Activated CD4-positive, alpha-beta T cell treated with anti-CD3 and anti-CD28 coated beads for 36 hours (primary cell): ENCODE data around the gene TFEB. TPM values are rescaled to one million over a fixed set of nuclear protein-coding genes. Genes with fewer than 3 reads are reported as not detected.

ENCODE experiments used
- ATAC-seq: fragments of 200-7000 bp; cut with Tn5 transposase; one replicate; pipeline ENCODE4 v1.10.0; 2021; ENCODE audit warnings: mild to moderate bottlenecking, moderate library complexity
- CTCF ChIA-PET: fragments of 350-600 bp; sonication (Branson Sonifier 250); formaldehyde crosslinking; loops from one replicate; lab custom pipeline; 2021; ENCODE audit warnings: antibody characterized with exemption; lab: Charles Lee
- POLR2A ChIA-PET: fragments of 350-600 bp; sonication (Branson Sonifier 250); formaldehyde crosslinking; loops from one replicate; lab custom pipeline; 2021; ENCODE audit warnings: antibody characterized with exemption, inconsistent platforms; lab: Charles Lee
- DNase-seq: peaks from one replicate; pipeline ENCODE4 v3.0.0-alpha.2; 2020
- H3K27ac Mint-ChIP-seq: one replicate; pipeline ENCODE4 v1.8.0; 2021; ENCODE audit warnings: mixed read lengths
- H3K27me3 Mint-ChIP-seq: one replicate; pipeline ENCODE4 v1.8.0; 2021; ENCODE audit warnings: mixed read lengths
- H3K36me3 Mint-ChIP-seq: one replicate; pipeline ENCODE4 v1.8.0; 2021; ENCODE audit warnings: low read depth, mixed read lengths
- H3K4me1 Mint-ChIP-seq: one replicate; pipeline ENCODE4 v1.8.0; 2021; ENCODE audit warnings: mixed read lengths
- H3K4me3 Mint-ChIP-seq: one replicate; pipeline ENCODE4 v1.8.0; 2021; ENCODE audit warnings: mild to moderate bottlenecking, moderate library complexity, mixed read lengths
- H3K9me3 Mint-ChIP-seq: one replicate; pipeline ENCODE4 v1.8.0; 2021; ENCODE audit warnings: low read depth, mixed read lengths
- intact Hi-C, 2 experiments: fragments of 100-400 bp; cut with DNase I in 1 of 2; cut with micrococcal nuclease in 1 of 2; formaldehyde crosslinking; loops; one replicate each; pipeline versions ENCODE4 v1.14.2 to v1.15.1; 2022 to 2024; cut with DNase I, micrococcal nuclease
- total RNA-seq, 2 experiments: library from RNA; stranded (reverse); gene quantifications; one replicate each; pipeline ENCODE4 v1.2.3, GENCODE V29; 2021

TFEB gene
- total RNA-seq, 2 experiments from 2014 or later, result 8.5 to 9.2 TPM

DNA sequence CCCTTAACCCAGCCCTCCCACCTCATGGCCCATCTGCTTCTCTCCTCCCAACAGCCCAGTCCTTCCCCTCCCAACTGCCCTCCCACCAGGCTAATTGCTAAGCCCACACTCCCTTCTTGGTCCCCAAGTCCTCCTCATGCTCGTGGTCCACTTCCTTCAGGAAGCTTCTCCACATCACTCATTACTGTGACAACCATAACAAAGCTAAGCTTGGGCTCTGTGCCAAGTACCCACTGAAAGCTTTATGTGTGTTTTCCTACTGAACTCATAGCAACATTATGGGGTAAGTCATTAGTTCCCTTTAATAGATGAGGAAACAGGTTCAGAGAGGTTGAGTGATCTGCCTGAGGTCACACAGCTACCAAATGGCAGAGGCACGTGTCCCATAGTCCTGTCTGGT, 28.1 kb upstream of the TFEB start:
- H3K4me1 Mint-ChIP-seq, result peaks cover 2% of the 10 kb centered on the region
- intact Hi-C loops, result no loop called here
- no peak overlapping the region for H3K27ac Mint-ChIP-seq
- no peaks in the 10 kb centered on the region for H3K27me3 Mint-ChIP-seq
- DNase-seq, result no peak
- H3K9me3 Mint-ChIP-seq, result no peaks in the 10 kb centered on the region
- no peak overlapping the region for H3K4me3 Mint-ChIP-seq
- no peak for ATAC-seq
- ChIA-PET POLR2A (interaction anchor here (0.5 kb wide), 1 partner anchor 476 kb away, joined by 3 read pairs; no protein-coding TSS in a partner anchor), CTCF (no interaction called here)
- no peaks in the 10 kb centered on the region for H3K36me3 Mint-ChIP-seq

DNA sequence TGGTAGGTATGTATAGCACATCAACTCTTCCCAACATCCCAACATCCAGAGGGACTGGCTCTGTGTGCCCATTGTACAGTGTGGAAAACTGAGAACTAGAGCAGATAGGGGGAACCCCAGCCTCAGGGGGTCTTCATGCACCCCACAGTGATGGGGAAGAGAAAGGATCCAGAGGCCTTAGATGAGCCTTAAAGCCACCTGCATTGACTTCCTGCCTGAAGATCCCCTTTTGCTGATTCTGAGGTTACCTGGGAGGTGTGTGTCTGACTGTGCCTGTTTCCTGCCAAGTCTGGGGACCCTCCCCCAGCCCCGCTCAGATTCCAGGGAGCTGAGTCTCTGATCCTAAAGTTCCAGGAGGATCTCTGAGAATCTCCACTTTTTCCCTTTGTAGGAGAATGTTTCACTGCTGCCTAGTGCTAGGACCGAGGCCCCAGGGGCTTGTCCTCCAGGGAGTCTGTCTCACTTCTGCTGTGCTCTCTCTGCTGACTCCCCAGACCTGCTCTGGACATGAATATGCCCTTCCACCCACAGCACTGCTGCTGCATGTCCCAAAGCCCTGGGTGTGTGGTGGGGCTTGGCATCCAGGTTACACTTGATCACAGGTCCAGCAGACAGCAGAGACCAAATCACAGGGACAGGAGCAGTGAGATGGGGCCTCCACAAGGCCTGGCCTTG, 24.6 kb upstream of the TFEB start:
- DNase-seq (no peak), ATAC-seq (no peak)
- Mint-ChIP-seq H3K4me1 (no peaks in the 10 kb centered on the region), H3K27ac (no peak overlapping the region), H3K27me3 (no peaks in the 10 kb centered on the region), H3K4me3 (no peak overlapping the region), H3K36me3 (no peaks in the 10 kb centered on the region), H3K9me3 (no peaks in the 10 kb centered on the region)
- CTCF ChIA-PET, result no interaction called here
- intact Hi-C loops, result no loop called here
- POLR2A ChIA-PET, result no interaction called here

DNA sequence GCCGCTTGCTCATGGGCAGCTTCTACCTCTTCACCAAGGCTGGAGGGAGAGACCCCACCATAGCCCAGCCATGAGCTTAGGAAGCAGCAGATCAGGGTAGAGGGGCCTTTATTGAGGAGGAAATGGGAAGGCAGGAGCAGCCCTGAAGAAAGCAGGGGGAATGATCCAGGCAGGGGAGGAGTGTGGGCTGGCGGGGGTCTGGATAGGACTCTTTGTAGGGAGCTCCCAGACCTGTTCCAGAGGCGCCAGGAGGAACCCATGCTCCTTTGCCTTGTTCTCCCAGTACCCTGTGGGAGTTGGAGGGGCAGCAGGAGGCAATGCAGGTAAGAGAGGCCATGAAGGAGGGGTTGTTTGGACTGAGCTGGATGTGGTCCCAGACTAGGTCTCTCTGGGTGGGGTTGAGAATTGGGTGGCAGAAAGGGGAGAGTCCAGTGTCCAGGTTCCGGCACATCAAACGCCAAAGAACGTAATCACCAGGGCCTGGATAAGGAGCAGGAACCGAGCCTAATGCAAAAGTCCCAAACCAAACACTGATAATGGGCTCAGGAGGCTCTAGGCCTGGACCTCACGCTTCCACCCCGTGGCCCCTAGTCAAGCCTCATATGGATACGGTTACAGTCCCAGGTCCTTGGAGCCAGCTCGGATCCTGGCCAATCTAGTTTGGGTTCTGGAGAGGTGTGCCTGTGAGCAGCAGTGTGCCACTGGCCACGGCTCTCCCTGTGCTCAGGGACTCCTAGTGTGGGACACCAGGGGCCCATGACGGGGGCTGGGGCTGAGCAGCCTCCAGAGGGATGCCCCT, 23.9 kb upstream of the TFEB start:
- H3K9me3 Mint-ChIP-seq, result no peaks in the 10 kb centered on the region
- no peaks in the 10 kb centered on the region for H3K27me3 Mint-ChIP-seq
- no peaks in the 10 kb centered on the region for H3K36me3 Mint-ChIP-seq
- ChIA-PET POLR2A (no interaction called here), CTCF (interaction anchor here (0.5 kb wide), 1 partner anchor 474 kb away, joined by 3 read pairs; no protein-coding TSS in a partner anchor)
- no peak for ATAC-seq
- intact Hi-C loops, result no loop called here
- no peak overlapping the region for H3K4me3 Mint-ChIP-seq
- DNase-seq, result no peak
- H3K4me1 Mint-ChIP-seq, result no peaks in the 10 kb centered on the region
- no peak overlapping the region for H3K27ac Mint-ChIP-seq

DNA sequence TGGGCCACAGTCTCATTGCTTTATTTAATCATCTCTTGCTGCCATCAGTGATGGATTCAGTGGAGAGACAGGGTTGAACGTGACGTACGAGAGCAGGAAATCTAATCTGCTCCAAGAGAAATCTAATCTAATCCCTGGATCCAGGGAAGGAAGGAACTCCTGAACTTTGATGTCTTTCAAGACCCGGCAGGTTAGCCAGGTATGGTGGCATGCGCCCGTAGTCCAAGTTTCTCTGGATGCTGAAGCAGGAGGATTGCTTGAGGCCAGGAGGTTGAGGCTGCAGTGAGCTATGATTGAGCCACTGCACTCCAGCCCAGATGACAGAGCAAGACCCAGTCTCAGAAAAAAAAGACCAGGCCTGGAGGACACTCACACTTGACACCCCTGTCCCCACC, 23.2 kb upstream of the TFEB start:
- Mint-ChIP-seq H3K9me3 (no peaks in the 10 kb centered on the region), H3K27me3 (no peaks in the 10 kb centered on the region), H3K36me3 (no peaks in the 10 kb centered on the region), H3K4me1 (no peaks in the 10 kb centered on the region), H3K4me3 (no peak overlapping the region), H3K27ac (no peak overlapping the region)
- CTCF ChIA-PET, result no interaction called here
- intact Hi-C loops, result no loop called here
- DNase-seq, result no peak
- POLR2A ChIA-PET, result no interaction called here
- ATAC-seq, result no peak

DNA sequence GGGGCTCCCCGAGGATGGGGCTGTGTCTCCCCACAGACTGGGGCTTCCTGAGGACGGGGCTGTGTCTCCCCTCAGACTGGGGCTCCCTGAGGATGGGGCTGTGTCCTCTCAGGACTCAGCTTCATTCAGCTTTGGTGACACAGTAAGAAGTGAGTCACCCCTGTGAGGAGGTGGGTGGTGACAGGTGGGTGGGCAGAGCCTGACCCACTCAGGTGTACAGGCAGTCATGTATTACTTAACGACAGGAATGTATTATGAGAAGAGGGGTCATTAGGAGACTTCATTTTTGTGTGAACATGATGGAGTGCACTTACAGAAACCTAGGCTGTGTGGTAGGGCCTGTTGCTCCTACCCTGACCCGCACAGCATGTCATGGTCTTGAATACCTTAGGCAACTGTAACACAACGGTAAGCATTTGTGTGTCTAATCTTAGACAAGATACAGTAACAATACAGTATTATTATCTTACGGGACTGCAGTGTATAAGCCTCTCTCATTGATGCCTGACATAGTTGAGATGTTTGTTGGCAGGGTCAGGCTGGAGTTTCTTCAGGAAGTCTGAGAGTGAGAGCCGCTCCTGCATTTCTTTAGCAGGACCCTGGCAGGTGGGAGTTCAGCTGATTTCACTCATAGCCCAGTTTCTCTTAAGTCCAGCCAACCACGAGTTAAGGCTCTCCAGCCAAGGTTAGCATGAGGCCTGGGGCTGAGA, 22.7 kb upstream of the TFEB start:
- no peaks in the 10 kb centered on the region for H3K27me3 Mint-ChIP-seq
- ATAC-seq (no peak), DNase-seq (no peak)
- no peak overlapping the region for H3K4me3 Mint-ChIP-seq
- no peaks in the 10 kb centered on the region for H3K36me3 Mint-ChIP-seq
- intact Hi-C loops, result no loop called here
- no peaks in the 10 kb centered on the region for H3K4me1 Mint-ChIP-seq
- no peak overlapping the region for H3K27ac Mint-ChIP-seq
- no peaks in the 10 kb centered on the region for H3K9me3 Mint-ChIP-seq
- ChIA-PET CTCF (interaction anchor here (0.6 kb wide), 1 partner anchor 10 kb away, joined by 3 read pairs; no protein-coding TSS in a partner anchor), POLR2A (no interaction called here)

DNA sequence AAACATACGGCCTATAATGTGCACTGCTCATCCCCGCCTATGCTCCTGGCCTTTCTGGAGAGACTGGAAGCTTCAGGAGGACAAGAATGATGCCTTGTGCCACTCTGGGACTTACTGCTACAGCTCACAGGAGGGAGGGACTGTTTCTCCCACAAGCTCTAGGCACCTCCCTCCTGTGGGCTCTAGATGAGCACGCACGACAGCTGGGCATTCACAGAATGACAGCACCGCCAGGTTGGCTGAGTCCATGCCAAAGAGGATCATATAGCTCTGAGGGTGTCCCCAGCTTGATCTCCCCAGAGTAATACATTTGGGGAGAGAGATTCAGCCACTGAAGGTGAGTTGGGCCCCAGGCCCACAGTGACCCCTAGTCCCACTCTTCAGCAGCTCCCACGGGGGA, 21.9 kb upstream of the TFEB start:
- Mint-ChIP-seq H3K9me3 (no peaks in the 10 kb centered on the region), H3K27me3 (no peaks in the 10 kb centered on the region), H3K4me1 (no peaks in the 10 kb centered on the region), H3K36me3 (no peaks in the 10 kb centered on the region), H3K27ac (no peak overlapping the region), H3K4me3 (no peak overlapping the region)
- ChIA-PET POLR2A (no interaction called here), CTCF (interaction anchor here (0.6 kb wide), 1 partner anchor 9 kb away, joined by 3 read pairs; no protein-coding TSS in a partner anchor)
- no peak for DNase-seq
- intact Hi-C loops, result no loop called here
- no peak for ATAC-seq

DNA sequence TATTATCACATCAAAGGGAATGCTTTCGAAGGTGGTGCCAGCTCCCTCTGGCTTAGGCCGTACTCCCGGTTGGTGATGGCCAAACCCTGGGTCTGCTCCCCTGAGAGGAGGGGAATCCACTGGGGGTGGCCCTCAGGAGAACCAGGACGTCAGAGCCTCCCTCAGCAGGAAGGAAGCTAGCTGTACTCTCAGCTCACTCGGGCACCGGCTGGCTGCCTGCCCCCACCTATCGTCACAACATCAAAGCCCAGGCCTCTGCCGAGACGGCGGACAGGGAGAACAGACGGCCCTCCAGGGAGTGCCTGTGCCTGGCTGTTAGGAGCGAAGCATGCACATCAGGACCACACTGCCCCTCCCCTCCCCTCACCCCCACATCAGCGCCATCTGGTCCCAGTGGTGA, 20.9 kb upstream of the TFEB start:
- no peaks in the 10 kb centered on the region for H3K27me3 Mint-ChIP-seq
- CTCF ChIA-PET, result interaction anchor here (0.6 to 0.8 kb wide), 2 partner anchors 21 to 543 kb away, joined by 3 to 4 read pairs; no protein-coding TSS in a partner anchor
- ATAC-seq, result no peak

DNA sequence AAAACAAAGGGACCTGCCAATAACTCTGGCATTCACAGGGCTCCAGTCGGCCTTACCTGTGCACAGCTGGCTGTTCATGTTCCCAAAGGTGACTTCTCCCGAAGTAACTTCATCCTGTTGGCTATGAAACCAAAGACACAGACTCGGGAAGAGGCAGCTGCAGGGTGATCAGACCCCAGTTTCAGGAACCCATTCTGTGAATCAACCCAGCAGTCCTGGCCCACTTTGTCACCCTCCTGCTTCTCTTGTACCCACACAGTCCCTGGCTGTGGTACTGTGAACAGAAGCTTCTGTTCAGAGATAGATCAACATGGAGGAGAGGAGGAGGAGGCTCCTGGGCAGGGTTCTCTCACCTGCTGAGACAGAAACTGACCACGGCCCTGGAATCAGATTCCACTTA, 20.5 kb upstream of the TFEB start:
- intact Hi-C loops, result no loop called here
- H3K27me3 Mint-ChIP-seq, result no peaks in the 10 kb centered on the region
- H3K9me3 Mint-ChIP-seq, result no peaks in the 10 kb centered on the region
- no peaks in the 10 kb centered on the region for H3K36me3 Mint-ChIP-seq
- no peak overlapping the region for H3K27ac Mint-ChIP-seq
- no peak for DNase-seq
- H3K4me1 Mint-ChIP-seq, result no peaks in the 10 kb centered on the region
- H3K4me3 Mint-ChIP-seq, result no peak overlapping the region
- ChIA-PET CTCF (interaction anchor here (0.6 to 0.8 kb wide), 2 partner anchors 22 to 543 kb away, joined by 3 to 4 read pairs; no protein-coding TSS in a partner anchor), POLR2A (no interaction called here)
- no peak for ATAC-seq

More for the DNA sequence above, 20.9 kb upstream of the TFEB start:
- H3K27ac Mint-ChIP-seq, result no peak overlapping the region
- H3K36me3 Mint-ChIP-seq, result no peaks in the 10 kb centered on the region
- no peak for DNase-seq
- H3K4me3 Mint-ChIP-seq, result no peak overlapping the region
- POLR2A ChIA-PET, result no interaction called here
- H3K9me3 Mint-ChIP-seq, result no peaks in the 10 kb centered on the region
- intact Hi-C loops, result no loop called here
- H3K4me1 Mint-ChIP-seq, result no peaks in the 10 kb centered on the region

DNA sequence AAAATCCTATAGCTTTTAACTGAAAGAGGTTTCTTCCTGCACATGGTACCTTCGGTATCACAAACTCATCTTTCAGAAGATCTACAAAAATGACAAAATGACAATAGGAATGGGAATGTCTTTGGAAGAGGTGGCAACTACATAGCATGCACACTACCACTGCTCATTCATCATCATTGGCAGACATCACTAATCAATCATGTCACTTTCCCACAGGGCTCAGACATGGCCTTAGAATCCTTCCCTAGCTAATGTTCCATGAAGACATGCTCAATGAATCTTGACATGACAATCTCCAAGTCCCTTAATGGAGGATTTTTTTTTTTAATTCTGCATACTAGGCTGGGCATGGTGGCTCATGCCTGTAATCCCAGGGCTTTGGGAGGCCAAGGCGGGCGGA, 15.0 kb upstream of the TFEB start:
- Mint-ChIP-seq H3K27me3 (no peaks in the 10 kb centered on the region), H3K36me3 (no peaks in the 10 kb centered on the region), H3K27ac (no peak overlapping the region), H3K4me3 (no peak overlapping the region), H3K4me1 (no peaks in the 10 kb centered on the region), H3K9me3 (no peaks in the 10 kb centered on the region)
- DNase-seq (no peak), ATAC-seq (no peak)
- CTCF ChIA-PET, result interaction anchor here (0.6 to 0.8 kb wide), 2 partner anchors 10 to 44 kb away, joined by 3 read pairs; no protein-coding TSS in a partner anchor
- POLR2A ChIA-PET, result no interaction called here
- intact Hi-C loops, result no loop called here

DNA sequence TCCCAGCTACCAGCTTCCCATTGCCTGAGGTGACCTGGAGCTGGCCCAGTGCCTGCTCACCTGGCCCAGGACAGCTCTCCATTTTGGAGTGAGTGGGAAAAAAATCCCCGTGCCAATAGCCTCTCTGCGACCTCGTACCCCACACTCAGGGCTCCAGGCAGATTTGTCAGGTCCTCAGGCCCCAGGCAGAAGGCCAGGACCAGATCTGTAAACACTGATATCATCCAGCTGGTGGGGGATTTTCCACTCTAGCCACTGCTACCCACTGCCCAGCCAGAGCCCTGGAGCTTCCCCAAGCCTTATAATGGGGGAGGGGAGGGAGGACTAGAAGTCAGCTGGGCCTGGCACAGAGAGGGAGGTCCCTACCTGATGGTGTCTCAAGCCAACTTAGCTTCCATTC, 13.1 kb upstream of the TFEB start:
- no peaks in the 10 kb centered on the region for H3K9me3 Mint-ChIP-seq
- intact Hi-C loops, result loop anchor here in 1 of 2 experiments (2.0 kb wide), 1 partner anchor 330 kb away; no protein-coding TSS in a partner anchor
- H3K36me3 Mint-ChIP-seq, result no peaks in the 10 kb centered on the region
- ChIA-PET CTCF (no interaction called here), POLR2A (no interaction called here)
- ATAC-seq (no peak), DNase-seq (no peak)
- H3K4me3 Mint-ChIP-seq, result no peak overlapping the region
- no peaks in the 10 kb centered on the region for H3K4me1 Mint-ChIP-seq
- H3K27me3 Mint-ChIP-seq, result no peaks in the 10 kb centered on the region
- H3K27ac Mint-ChIP-seq, result no peak overlapping the region

DNA sequence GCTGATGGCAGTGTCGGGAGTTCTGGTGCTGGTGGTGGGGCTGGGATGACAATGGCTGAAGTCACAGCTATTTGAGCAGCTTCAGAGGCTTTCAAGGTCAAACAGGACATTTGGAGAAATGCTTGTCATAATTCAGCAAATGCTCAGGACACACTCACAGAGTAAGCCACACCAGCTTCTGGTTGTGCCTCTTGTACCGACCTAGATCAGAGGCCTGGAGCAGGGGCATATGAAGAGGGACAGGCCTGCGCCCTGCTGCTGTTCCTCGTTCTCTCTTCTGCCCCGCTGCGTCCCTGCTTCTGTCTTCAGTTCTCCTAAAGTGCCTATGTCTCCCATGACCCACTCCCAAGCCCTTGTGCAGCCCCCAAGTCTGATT, 12.7 kb upstream of the TFEB start:
- no peak for ATAC-seq
- CTCF ChIA-PET, result interaction anchor here (0.8 kb wide), 1 partner anchor 9 kb away, joined by 3 read pairs; no protein-coding TSS in a partner anchor
- Mint-ChIP-seq H3K36me3 (no peaks in the 10 kb centered on the region), H3K9me3 (no peaks in the 10 kb centered on the region), H3K27ac (no peak overlapping the region), H3K27me3 (no peaks in the 10 kb centered on the region), H3K4me3 (no peak overlapping the region), H3K4me1 (no peaks in the 10 kb centered on the region)
- intact Hi-C loops, result loop anchor here in 1 of 2 experiments (2.0 kb wide), 1 partner anchor 329 kb away; no protein-coding TSS in a partner anchor
- no peak for DNase-seq
- POLR2A ChIA-PET, result no interaction called here
